Neuronal stem cell (in vitro differentiated cells): Measurements from ENCODE around the gene SMCP.
A peak's percentile ranks its signal among the peaks of the same experiment; 100 is the strongest.

Source experiments
- DNase-seq: peaks from one replicate; pipeline ENCODE4 v3.0.0-alpha.2; 2013; ENCODE audit warnings: low spot score
- H2AFZ ChIP-seq: one replicate; pipeline ENCODE4 v1.6.1; 2013; ENCODE audit warnings: mild to moderate bottlenecking, low read length, inconsistent platforms
- H2AK5ac ChIP-seq: 2 replicates; pipeline ENCODE4 v1.6.1; 2013; ENCODE audit warnings: low read depth, mild to moderate bottlenecking, inconsistent platforms, low read length, moderate library complexity, mixed read lengths
- H2BK120ac ChIP-seq: 2 replicates; pipeline ENCODE4 v1.6.1; 2013; ENCODE audit warnings: low read depth, mild to moderate bottlenecking, inconsistent platforms, low read length, moderate library complexity, mixed read lengths
- H2BK12ac ChIP-seq: one replicate; pipeline ENCODE4 v1.6.1; 2013; ENCODE audit warnings: low read length, inconsistent platforms
- H2BK15ac ChIP-seq: 2 replicates; pipeline ENCODE4 v1.6.1; 2013; ENCODE audit warnings: mild to moderate bottlenecking, low read length, inconsistent platforms, mixed read lengths
- H2BK5ac ChIP-seq: one replicate; pipeline ENCODE4 v1.6.1; 2013; ENCODE audit warnings: inconsistent platforms, mild to moderate bottlenecking, low read length, moderate library complexity
- H3K14ac ChIP-seq: one replicate; pipeline ENCODE4 v1.6.1; 2013; ENCODE audit warnings: low read length, inconsistent platforms
- H3K18ac ChIP-seq: 2 replicates; pipeline ENCODE4 v1.6.1; 2013; ENCODE audit warnings: low read length, inconsistent platforms
- H3K23ac ChIP-seq: 2 replicates; pipeline ENCODE4 v1.6.1; 2013; ENCODE audit warnings: low read depth, mild to moderate bottlenecking, mixed read lengths, low read length, inconsistent platforms; ENCODE audit not compliant: poor library complexity
- H3K27ac ChIP-seq: replicated peaks from 3 replicates; pipeline ENCODE4 v1.5.1; 2013; ENCODE audit warnings: low read length, inconsistent platforms
- H3K27me3 ChIP-seq, 3 experiments: 2 replicates each; pipeline ENCODE4 v1.6.1; 2013; ENCODE audit warnings: low read length in 3 of 3, mild to moderate bottlenecking in 2 of 3, inconsistent platforms in 1 of 3, low read depth in 1 of 3, mixed read lengths in 1 of 3, moderate library complexity in 1 of 3; ENCODE audit not compliant: control insufficient read depth in 3 of 3, insufficient read depth in 3 of 3
- H3K36me3 ChIP-seq, 2 donors: replicated peaks in 1 of 2; 2 replicates each; pipeline ENCODE4 v1.6.1; 2013; ENCODE audit warnings: low read length in 2 of 2; ENCODE audit not compliant: control insufficient read depth in 2 of 2, insufficient read depth in 2 of 2
- H3K4ac ChIP-seq: 2 replicates; pipeline ENCODE4 v1.6.1; 2013; ENCODE audit warnings: inconsistent platforms, mild to moderate bottlenecking, low read length, moderate library complexity
- H3K4me1 ChIP-seq, 2 donors: 1 replicate in 1 of 2; 2 replicates in 1 of 2; pipeline ENCODE4 v1.6.1; 2013; ENCODE audit warnings: low read length in 2 of 2, low read depth in 1 of 2; ENCODE audit not compliant: control insufficient read depth in 2 of 2, insufficient read depth in 1 of 2
- H3K4me2 ChIP-seq: one replicate; pipeline ENCODE4 v1.6.1; 2013; ENCODE audit warnings: mild to moderate bottlenecking, low read length, inconsistent platforms; ENCODE audit not compliant: insufficient read depth, poor library complexity, severe bottlenecking
- H3K4me3 ChIP-seq, 2 donors: 2 replicates each; pipeline ENCODE4 v1.5.1; 2013; ENCODE audit warnings: low read length in 2 of 2, mild to moderate bottlenecking in 2 of 2, inconsistent platforms in 1 of 2, moderate library complexity in 1 of 2
- H3K79me1 ChIP-seq: one replicate; pipeline ENCODE4 v1.6.1; 2013; ENCODE audit warnings: low read depth, mild to moderate bottlenecking, inconsistent platforms, low read length, moderate library complexity
- H3K9ac ChIP-seq: one replicate; pipeline ENCODE4 v1.6.1; 2013; ENCODE audit warnings: mild to moderate bottlenecking, low read depth, low read length, inconsistent platforms; ENCODE audit not compliant: poor library complexity
- H3K9me3 ChIP-seq, 2 donors: replicated peaks in 1 of 2; 2 replicates each; pipeline versions ENCODE3 to v1.6.1; 2013; ENCODE audit warnings: low read length in 2 of 2, mild to moderate bottlenecking in 2 of 2, inconsistent platforms in 1 of 2, low read depth in 1 of 2, mixed read lengths in 1 of 2, moderate library complexity in 1 of 2; ENCODE audit not compliant: control insufficient read depth in 2 of 2, insufficient read depth in 1 of 2
- H4K8ac ChIP-seq: one replicate; pipeline ENCODE4 v1.6.1; 2013; ENCODE audit warnings: low read depth, mild to moderate bottlenecking, inconsistent platforms, low read length, moderate library complexity
- H4K91ac ChIP-seq: one replicate; pipeline ENCODE4 v1.6.1; 2013; ENCODE audit warnings: low read length, low read depth, mild to moderate bottlenecking, inconsistent platforms; ENCODE audit not compliant: poor library complexity
- WGBS, 2 donors: extraction: QIAGEN DNeasy Blood & Tissue Kit; methylation state at CpG; one replicate each; pipeline ENCODE4 v1.1.7; 2013; ENCODE audit warnings: missing lambda C conversion rate in 2 of 2, mixed read lengths in 1 of 2; ENCODE audit not compliant: insufficient read length in 2 of 2, insufficient replicate concordance in 1 of 2; ENCODE audit errors: extremely low coverage in 2 of 2; 5-methylcytosine and 5-hydroxymethylcytosine counted together

SMCP gene

DNA sequence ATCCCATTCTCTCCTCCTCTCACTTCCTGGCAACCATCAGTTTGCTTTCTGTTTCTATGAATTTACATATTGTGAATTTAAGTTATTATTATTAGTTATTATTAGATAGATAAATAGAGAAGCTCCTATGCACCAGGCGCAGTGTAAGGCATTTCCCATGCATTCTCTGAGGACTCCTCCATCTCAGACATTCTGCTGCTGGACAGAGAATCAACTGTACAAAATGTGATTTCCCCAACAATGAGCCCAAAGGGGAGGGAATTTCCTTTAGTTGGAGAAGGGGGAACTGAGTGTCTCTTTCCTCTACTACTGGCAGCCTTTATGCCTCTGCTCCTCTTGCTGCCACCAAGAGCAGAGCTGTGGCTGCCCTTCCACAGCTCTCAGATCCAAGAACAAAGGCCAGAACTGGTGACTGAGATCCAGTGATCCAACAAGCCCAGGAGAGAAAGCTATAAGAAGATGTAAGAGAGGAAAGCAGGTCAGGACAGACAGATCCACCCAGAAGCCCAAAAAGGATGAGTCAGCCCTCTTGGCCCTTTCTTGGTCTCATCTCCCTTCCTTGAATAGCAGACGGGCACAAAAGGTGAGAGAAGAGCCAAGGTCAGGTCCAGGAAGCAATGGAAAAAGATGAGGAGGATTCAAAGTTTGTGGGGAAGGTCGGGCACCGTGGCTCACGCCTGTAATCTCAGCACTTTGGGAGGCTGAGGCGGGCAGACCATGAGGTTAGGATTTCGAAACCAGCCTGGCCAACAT, 26.7 kb downstream of the SMCP start:
- H3K9ac ChIP-seq, result no peak overlapping the region
- no peak overlapping the region for H3K27ac ChIP-seq
- H3K18ac ChIP-seq, result no peak overlapping the region
- no peak overlapping the region for H3K4me2 ChIP-seq
- H3K36me3 ChIP-seq, result no peaks in the 10 kb centered on the region
- no peak overlapping the region for H3K4me3 ChIP-seq
- no peak overlapping the region for H2BK120ac ChIP-seq
- no peak overlapping the region for H3K14ac ChIP-seq
- H3K79me1 ChIP-seq, result no peaks in the 10 kb centered on the region
- no peaks in the 10 kb centered on the region for H3K4me1 ChIP-seq
- H3K9me3 ChIP-seq, result no peaks in the 10 kb centered on the region
- no peak overlapping the region for H2AFZ ChIP-seq
- H2BK15ac ChIP-seq, result no peak overlapping the region
- no CpG with 5 or more reads among the region's 7 CpGs for WGBS, 2 donors
- H2BK12ac ChIP-seq, result no peak overlapping the region
- no peak for DNase-seq
- H3K4ac ChIP-seq, result no peak overlapping the region
- no peak overlapping the region for H3K23ac ChIP-seq
- H3K27me3 ChIP-seq, result peaks cover 0 to 3% (median 0%) of the 10 kb centered on the region in 3 experiments
- no peak overlapping the region for H4K91ac ChIP-seq
- no peak overlapping the region for H4K8ac ChIP-seq
- H2AK5ac ChIP-seq, result no peak overlapping the region
- no peak overlapping the region for H2BK5ac ChIP-seq

DNA sequence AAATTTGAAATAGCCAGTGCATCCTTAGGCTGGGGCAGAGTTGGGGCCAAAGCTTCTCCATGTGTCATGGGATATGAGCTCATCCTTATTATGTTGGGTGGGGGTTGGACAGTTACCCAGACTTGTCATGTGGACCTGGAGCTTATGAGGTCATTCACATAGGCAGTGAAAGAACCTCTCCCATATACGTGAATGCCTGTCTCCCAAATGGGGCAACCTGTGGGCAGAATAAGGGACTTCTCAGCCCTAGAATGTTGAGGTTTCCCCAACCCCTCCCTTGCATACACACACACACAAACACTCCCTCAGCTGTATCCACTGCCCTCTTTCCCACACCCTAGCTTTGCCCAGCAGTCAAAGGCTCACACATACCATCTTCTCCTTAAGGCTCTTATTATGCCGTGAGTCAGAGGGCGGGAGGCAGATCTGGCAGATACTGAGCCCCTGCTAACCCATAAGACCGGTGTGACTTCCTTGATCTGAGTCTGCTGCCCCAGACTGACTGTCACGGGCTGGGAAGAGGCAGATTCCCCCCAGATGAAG, 28.0 kb downstream of the SMCP start:
- Histone ChIP-seq H2BK12ac (no peak overlapping the region), H3K27ac (no peak overlapping the region), H2AK5ac (no peak overlapping the region), H3K4me2 (no peak overlapping the region), H3K9me3 (peaks cover 0 to 1% of the 10 kb centered on the region in 2 donors), H2BK120ac (no peak overlapping the region), H3K9ac (no peak overlapping the region), H2BK15ac (no peak overlapping the region), H3K4ac (no peak overlapping the region), H3K36me3 (no peaks in the 10 kb centered on the region), H3K18ac (no peak overlapping the region), H3K27me3 (peaks cover 0 to 3% (median 0%) of the 10 kb centered on the region in 3 experiments), H2BK5ac (no peak overlapping the region), H4K91ac (no peak overlapping the region), H3K4me1 (no peaks in the 10 kb centered on the region), H3K23ac (no peak overlapping the region), H3K4me3 (no peak overlapping the region), H3K14ac (no peak overlapping the region), H2AFZ (no peak overlapping the region), H3K79me1 (no peaks in the 10 kb centered on the region), H4K8ac (no peak overlapping the region)
- DNase-seq, result no peak
- no CpG with 5 or more reads among the region's 5 CpGs for whole genome bisulfite sequencing, 2 donors

DNA sequence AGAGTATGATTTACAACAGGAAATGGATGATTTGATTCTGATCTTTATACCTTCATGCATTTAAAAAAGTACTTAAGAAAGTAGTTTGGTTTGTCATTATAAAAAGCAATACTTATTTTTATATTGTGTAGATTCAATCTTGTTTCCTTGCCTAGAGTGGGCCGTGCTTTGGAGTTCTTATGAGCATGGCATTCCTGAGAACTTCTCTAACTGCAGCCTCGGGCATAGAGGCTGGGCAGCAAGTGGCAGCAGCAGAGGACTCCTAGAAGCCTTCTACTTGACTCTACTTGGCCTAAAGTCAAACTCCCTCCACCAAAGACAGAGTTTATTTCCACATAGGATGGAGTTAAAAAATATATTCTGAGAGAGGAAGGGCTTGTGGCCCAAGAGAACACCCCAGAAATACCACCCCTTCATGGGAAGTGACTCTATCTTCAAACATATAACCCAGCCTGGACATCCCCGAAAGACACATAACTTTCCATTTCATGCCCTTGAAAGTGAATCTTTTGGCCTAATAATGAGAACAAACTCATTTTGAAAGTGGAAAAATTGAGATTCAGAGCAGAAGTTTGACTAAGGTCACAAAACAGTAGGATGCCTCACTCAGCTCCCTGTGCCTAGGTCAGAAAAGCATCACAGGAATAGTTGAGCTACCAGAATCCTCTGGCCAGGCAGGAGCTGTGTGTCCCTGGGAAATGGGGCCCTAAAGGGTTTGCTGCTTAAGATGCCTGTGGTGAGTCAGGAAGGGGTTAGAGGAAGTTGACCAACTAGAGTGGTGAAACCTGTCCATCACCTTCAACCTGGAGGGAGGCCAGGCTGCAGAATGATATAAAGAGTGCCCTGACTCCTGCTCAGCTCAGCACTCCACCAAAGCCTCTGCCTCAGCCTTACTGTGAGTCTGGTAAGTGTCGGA, 29.8 kb downstream of the SMCP start, which contains the start of gene IVL:
Gene IVL, plus strand, starts transcription at position 861 of the 916 bp plus-strand sequence. CDS start 1,252 bp downstream, outside the sequence.
- Histone ChIP-seq H2BK120ac (no peak within 1 kb of the TSS), H3K27me3 (peaks cover 0 to 3% (median 2%) of the 10 kb centered on the region in 3 experiments), H2BK5ac (no peak within 1 kb of the TSS), H3K23ac (no peak within 1 kb of the TSS), H3K18ac (no peak within 1 kb of the TSS), H3K36me3 (no peaks in the 10 kb centered on the region), H3K4me2 (no peak within 1 kb of the TSS), H3K14ac (no peak within 1 kb of the TSS), H2BK12ac (no peak within 1 kb of the TSS), H3K27ac (no peak within 1 kb of the TSS), H3K79me1 (no peaks in the 10 kb centered on the region), H3K4me1 (no peaks in the 10 kb centered on the region), H4K8ac (peak within 1 kb of the TSS; percentile 68), H4K91ac (no peak within 1 kb of the TSS), H2AK5ac (no peak within 1 kb of the TSS), H2BK15ac (no peak within 1 kb of the TSS), H3K4me3 (no peak within 1 kb of the TSS), H2AFZ (no peak within 1 kb of the TSS), H3K4ac (no peak within 1 kb of the TSS), H3K9ac (no peak within 1 kb of the TSS), H3K9me3 (peaks cover 0 to 5% of the 10 kb centered on the region in 2 donors)
- no CpG with 5 or more reads among the region's 4 CpGs for WGBS, 2 donors
- no peak for DNase-seq

DNA sequence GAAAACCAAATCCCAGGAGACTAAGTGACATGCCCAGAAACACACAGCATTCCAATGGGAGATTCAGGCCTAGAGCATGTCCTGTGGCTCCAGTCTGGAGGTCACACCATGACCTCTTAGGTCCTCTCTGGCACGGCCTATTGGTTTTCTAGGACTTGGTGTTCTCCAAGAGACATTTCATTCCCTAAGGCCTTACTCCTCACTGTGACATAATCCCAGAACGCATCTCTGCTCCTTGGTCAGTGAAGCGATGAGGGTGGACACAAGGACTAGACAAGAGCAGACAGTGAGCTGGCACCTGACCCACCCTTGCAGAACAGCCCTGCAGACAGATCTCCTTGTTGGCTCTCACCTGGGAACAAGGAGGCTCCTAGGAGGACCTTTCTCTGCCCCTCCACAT, 31.1 kb downstream of the SMCP start:
- no peak overlapping the region for H2AFZ ChIP-seq
- no peak overlapping the region for H2BK15ac ChIP-seq
- no peak overlapping the region for H3K9ac ChIP-seq
- H3K4me2 ChIP-seq, result no peak overlapping the region
- H4K8ac ChIP-seq, result no peak overlapping the region
- no peak overlapping the region for H3K4ac ChIP-seq
- no peaks in the 10 kb centered on the region for H3K4me1 ChIP-seq
- H3K79me1 ChIP-seq, result no peaks in the 10 kb centered on the region
- peaks cover 0 to 3% (median 2%) of the 10 kb centered on the region in 3 experiments for H3K27me3 ChIP-seq
- peaks cover 0 to 6% of the 10 kb centered on the region in 2 donors for H3K9me3 ChIP-seq
- H3K23ac ChIP-seq, result no peak overlapping the region
- no peak overlapping the region for H2BK5ac ChIP-seq
- H4K91ac ChIP-seq, result no peak overlapping the region
- no peak overlapping the region for H2AK5ac ChIP-seq
- no peak overlapping the region for H3K27ac ChIP-seq
- H3K36me3 ChIP-seq, result no peaks in the 10 kb centered on the region
- H2BK120ac ChIP-seq, result no peak overlapping the region
- DNase-seq, result no peak
- no peak overlapping the region for H3K14ac ChIP-seq
- no peak overlapping the region for H2BK12ac ChIP-seq
- no peak overlapping the region for H3K4me3 ChIP-seq
- no CpG with 5 or more reads among the region's 3 CpGs for WGBS, 2 donors
- H3K18ac ChIP-seq, result no peak overlapping the region
